ENCODE results near the gene BLCAP. TPM values are rescaled to one million over a fixed set of nuclear protein-coding genes. Genes with fewer than 3 reads are reported as not detected.

Gene BLCAP
- total and polyA plus RNA-seq, 2 experiments from 2014 or later: 62.2 to 64.8 TPM

- TF ChIP-seq STAT1 (IDR thresholded peaks at IDR 0.05; ENCODE audit: unreplicated experiment) (no peak), CTCF (conservative IDR thresholded peaks at IDR 0.05; ENCODE audit: low read depth in 2 of 2) (no peak), EZH2 (IDR thresholded peaks at IDR 0.05; ENCODE audit: low read depth, unreplicated experiment) (no peak), NANOG (IDR thresholded peaks at IDR 0.05; ENCODE audit: borderline replicate concordance) (no peak), REST (IDR thresholded peaks at IDR 0.05; ENCODE audit: unreplicated experiment) (no peak)
These were observed 32.9 kb downstream of the BLCAP start (continued) for GRCh38 chr20:37494796-37495195.

- no peak for DNase-seq (ENCODE audit: low spot score)
- no peak overlapping the region for H3K4me2 ChIP-seq
- H2AFZ ChIP-seq: no peak overlapping the region
- Mint-ChIP-seq H3K27me3 (ENCODE audit: insufficient read depth, low read depth, poor library complexity) (peaks cover 9% of the 10 kb centered on the region), H3K9me3 (no peaks in the 10 kb centered on the region), H3K36me3 (ENCODE audit: low read depth) (no peaks in the 10 kb centered on the region; the same call in 1 of the 3 replicates), H3K27ac (no peak overlapping the region), H3K4me1 (no peaks in the 10 kb centered on the region), H3K4me3 (no peak overlapping the region)
- H3K4me1 ChIP-seq (ENCODE audit: insufficient read depth): no peaks in the 10 kb centered on the region
- H3K9me2 ChIP-seq (ENCODE audit: insufficient read depth): 0 out of 2 replicates have a peak, but pooled peaks cover 3% of the 10 kb centered on the region
- H3K79me2 ChIP-seq (replicated peaks; ENCODE audit: insufficient read depth): no peaks in the 10 kb centered on the region
- no peaks in the 10 kb centered on the region for H3K27me3 ChIP-seq (ENCODE audit: insufficient read depth)
- no peaks in the 10 kb centered on the region for H3F3A ChIP-seq (replicated peaks; ENCODE audit: low read depth)
- no peak overlapping the region for H3K27ac ChIP-seq (ENCODE audit: low read depth)
- H3K4me3 ChIP-seq: no peak overlapping the region
- no peaks in the 10 kb centered on the region for H3K36me3 ChIP-seq (ENCODE audit: insufficient read depth)
- ATAC-seq: no peak
- 0 out of 2 replicates have a peak, but pooled peaks cover 11% of the 10 kb centered on the region for H4K20me1 ChIP-seq (replicated peaks; ENCODE audit: insufficient read depth)
- no peak for TF ChIP-seq CTCF (conservative IDR thresholded peaks at IDR 0.05; ENCODE audit: low read depth in 2 of 2)
- TF ChIP-seq CREB1 (CRISPR knock-in tag; IDR thresholded peaks at IDR 0.05; ENCODE audit: low read depth): no peak
- no peak for TF ChIP-seq EZH2phosphoT487 (IDR thresholded peaks at IDR 0.05; ENCODE audit: unreplicated experiment)
- TF ChIP-seq POLR2AphosphoS5 (IDR thresholded peaks at IDR 0.05; ENCODE audit: low read depth): no peak
- no peak for TF ChIP-seq REST (IDR thresholded peaks at IDR 0.05; ENCODE audit: unreplicated experiment)
- TF ChIP-seq EZH2 (IDR thresholded peaks at IDR 0.05; ENCODE audit: low read depth, unreplicated experiment): no peak
- TF ChIP-seq STAT1 (IDR thresholded peaks at IDR 0.05; ENCODE audit: unreplicated experiment): no peak
- no peak for TF ChIP-seq ZNF331 (CRISPR knock-in tag; IDR thresholded peaks at IDR 0.05; ENCODE audit: low read depth)
- no peak for TF ChIP-seq ETS1 (IDR thresholded peaks at IDR 0.05)
These were observed 33.4 kb downstream of the BLCAP start for GRCh38 chr20:37494301-37494700.

Data from GM23338 (cell line).